Cardiac muscle cell (in vitro differentiated cells and primary cell): ENCODE results near the gene OCRL. TPM values are rescaled to one million over a fixed set of nuclear protein-coding genes. Genes with fewer than 3 reads are reported as not detected.

Source experiments
- DNase-seq, 2 donors: peaks; one replicate each; pipeline versions ENCODE4 v3.0.0 to v3.0.0-alpha.2; 2010 to 2017; ENCODE audit warnings: low read depth in 1 of 2, low spot score in 1 of 2
- H3K27ac ChIP-seq: fragments of 200-600 bp; sonication (generic); 2 replicates; pipeline ENCODE4 v1.5.1; 2016
- H3K27me3 ChIP-seq: fragments of 200-600 bp; sonication (generic); 2 replicates; pipeline ENCODE4 v1.6.0; 2016; ENCODE audit warnings: control low read depth
- H3K36me3 ChIP-seq: fragments of 200-600 bp; sonication (generic); 2 replicates; pipeline ENCODE4 v1.5.1; 2016; ENCODE audit warnings: control low read depth
- H3K4me1 ChIP-seq: fragments of 200-600 bp; sonication (generic); 2 replicates; pipeline ENCODE4 v1.8.1; 2017; ENCODE audit warnings: low read depth, mild to moderate bottlenecking, mixed run types
- H3K4me3 ChIP-seq: fragments of 200-600 bp; sonication (generic); 2 replicates; pipeline ENCODE4 v1.5.1; 2016; ENCODE audit warnings: mild to moderate bottlenecking
- H3K9me3 ChIP-seq: fragments of 200-600 bp; sonication (generic); 2 replicates; pipeline ENCODE4 v1.5.1; 2017; ENCODE audit warnings: low read depth, mild to moderate bottlenecking, control low read depth
- CTCF ChIP-seq: IDR thresholded peaks from 2 replicates; pipeline ENCODE4 v1.5.1; 2012; ENCODE audit warnings: low read depth, mild to moderate bottlenecking, low read length
- polyA plus RNA-seq: library from polyadenylated mRNA; unstranded; fragments of >200 nt; fragmentation: Nextera tagmentation; extraction: Ambion mirVana; gene quantifications from 2 replicates; pipeline ENCODE4 v1.2.1, GENCODE V29; 2016
- total RNA-seq: library from RNA; depleted of rRNA; stranded (reverse); fragments of >200 nt; gene quantifications from 2 replicates; pipeline ENCODE4 v1.2.3, GENCODE V29; 2016

Gene OCRL
- total RNA-seq, result 8.4 and 15.3 TPM in 2 replicates
- 6.3 and 10.7 TPM in 2 replicates for polyA plus RNA-seq

- Histone ChIP-seq H3K36me3 (no peaks in the 10 kb centered on the region), H3K4me3 (peak within 1 kb of the TSS; percentile 46), H3K4me1 (peaks cover 3% of the 10 kb centered on the region), H3K27ac (peak within 1 kb of the TSS; percentile 86), H3K27me3 (no peaks in the 10 kb centered on the region), H3K9me3 (no peaks in the 10 kb centered on the region)
- peak; percentile 72 to 81 for DNase-seq
- TF ChIP-seq CTCF, result peak; percentile 67
These were observed at the start of gene OCRL for GRCh38 chrX:129540068-129540653. OCRL (plus strand) TSS chrX:129540259; CDS start chrX:129540440, 181 bp downstream.

- peaks cover 62% of the 10 kb centered on the region for H3K36me3 ChIP-seq
- no peak overlapping the region for H3K4me3 ChIP-seq
- no peaks in the 10 kb centered on the region for H3K27me3 ChIP-seq
- DNase-seq, result no peak
- no peak overlapping the region for H3K27ac ChIP-seq
- H3K9me3 ChIP-seq, result no peaks in the 10 kb centered on the region
- TF ChIP-seq CTCF, result no peak
- no peaks in the 10 kb centered on the region for H3K4me1 ChIP-seq
These were observed 49.7 kb upstream of the OCRL start for GRCh38 chrX:129490330-129490729.

GRCh38 chrX:129493643-129494042 is 46.4 kb upstream of the OCRL start:
- Histone ChIP-seq H3K27ac (no peak overlapping the region), H3K4me3 (no peak overlapping the region), H3K36me3 (peaks cover 47% of the 10 kb centered on the region), H3K27me3 (no peaks in the 10 kb centered on the region), H3K9me3 (no peaks in the 10 kb centered on the region), H3K4me1 (no peaks in the 10 kb centered on the region)
- peak in 1 of 2 donors; percentile 31 for DNase-seq
- no peak for TF ChIP-seq CTCF

- Histone ChIP-seq H3K9me3 (no peaks in the 10 kb centered on the region), H3K4me1 (no peaks in the 10 kb centered on the region), H3K4me3 (no peak overlapping the region), H3K36me3 (peaks cover 38% of the 10 kb centered on the region), H3K27me3 (no peaks in the 10 kb centered on the region), H3K27ac (no peak overlapping the region)
- no peak for TF ChIP-seq CTCF
- no peak for DNase-seq
These were observed 45.2 kb upstream of the OCRL start for GRCh38 chrX:129494887-129495286.

- Histone ChIP-seq H3K27me3 (no peaks in the 10 kb centered on the region), H3K36me3 (peaks cover 34% of the 10 kb centered on the region), H3K9me3 (no peaks in the 10 kb centered on the region), H3K4me1 (no peaks in the 10 kb centered on the region), H3K27ac (no peak overlapping the region), H3K4me3 (no peak overlapping the region)
- no peak for TF ChIP-seq CTCF
- no peak for DNase-seq
These were observed 44.2 kb upstream of the OCRL start for GRCh38 chrX:129495900-129496299.
